Stimulated activated CD8-positive, alpha-beta memory T cell treated with anti-CD3 and anti-CD28 coated beads, Interleukin-7, amount 100 ng/mL, for 24 hours (primary cell): ENCODE data around the gene PSMD13.

Experiments used
- DNase-seq: peaks from one replicate; pipeline ENCODE4 v3.0.0-alpha.2; 2020; ENCODE audit warnings: low read depth

The PSMD13 gene

GRCh38 chr11:204587-205109 lies 32.1 kb upstream of the PSMD13 start:
- no peak for DNase-seq

GRCh38 chr11:205221-206001 lies 31.4 kb upstream of the PSMD13 start:
- no peak for DNase-seq

- no peak for DNase-seq
These were observed 30.8 kb upstream of the PSMD13 start for GRCh38 chr11:206002-206384.

GRCh38 chr11:206526-207207 lies 30.1 kb upstream of the PSMD13 start:
- no peak for DNase-seq

- peak; percentile 90 for DNase-seq
These were observed 29.4 kb upstream of the PSMD13 start, which contains the start of the genes BET1L and RIC8A for GRCh38 chr11:207208-207862. TSS of gene BET1L (minus strand) at chr11:207399. CDS start at chr11:207321, 78 bp downstream. TSS of gene RIC8A (plus strand) at chr11:207708. CDS start at chr11:208855, 1,147 bp downstream.

GRCh38 chr11:207863-208180 lies 29.0 kb upstream of the PSMD13 start:
- no peak for DNase-seq

- DNase-seq, result peak; percentile 56
These were observed 28.4 kb upstream of the PSMD13 start for GRCh38 chr11:208181-208916.

- DNase-seq, result no peak
These were observed 27.9 kb upstream of the PSMD13 start for GRCh38 chr11:208917-209260.

GRCh38 chr11:209275-210121 lies 27.3 kb upstream of the PSMD13 start:
- DNase-seq, result no peak

GRCh38 chr11:210122-210802 lies 26.5 kb upstream of the PSMD13 start:
- DNase-seq, result no peak

GRCh38 chr11:210803-211180 lies 26.0 kb upstream of the PSMD13 start:
- DNase-seq, result no peak

- DNase-seq, result no peak
These were observed 25.5 kb upstream of the PSMD13 start for GRCh38 chr11:211295-211694.

- DNase-seq, result no peak
These were observed 25.0 kb upstream of the PSMD13 start for GRCh38 chr11:211741-212140.

- DNase-seq, result no peak
These were observed 24.4 kb upstream of the PSMD13 start for GRCh38 chr11:212150-213100.

GRCh38 chr11:213111-213510 lies 23.7 kb upstream of the PSMD13 start:
- DNase-seq, result no peak

GRCh38 chr11:214083-214482 lies 22.7 kb upstream of the PSMD13 start:
- no peak for DNase-seq

GRCh38 chr11:215581-216037 lies 21.2 kb upstream of the PSMD13 start:
- DNase-seq, result no peak

GRCh38 chr11:216081-216974 lies 20.4 kb upstream of the PSMD13 start:
- no peak for DNase-seq
